IMR-90 (cell line): Measurements from ENCODE around the gene SHB. TPM values are rescaled to one million over a fixed set of nuclear protein-coding genes. Genes with fewer than 3 reads are reported as not detected.

Source experiments
- ATAC-seq: fragments of 200-7000 bp; cut with Tn5 transposase; 2 replicates; pipeline ENCODE4 v1.9.1; 2020; ENCODE audit warnings: low read depth, mild to moderate bottlenecking, moderate library complexity
- BruUV-seq: library from RNA; stranded (reverse); fragments of 400-500 nt; replicated peaks from 2 replicates; lab custom pipeline; 2021; lab: Mats Ljungman, UMichigan
- CTCF ChIA-PET: fragments of 300-600 bp; formaldehyde crosslinking; extraction: SDS; loops from one replicate; lab custom pipeline; 2021; ENCODE audit warnings: antibody characterized with exemption; lab: Yijun Ruan, JAX
- POLR2A ChIA-PET: fragments of 300-600 bp; sonication (Branson Sonifier 250); formaldehyde crosslinking; loops from one replicate; lab custom pipeline; 2022; ENCODE audit warnings: antibody characterized with exemption; ENCODE audit not compliant: unreplicated experiment; lab: Charles Lee
- DNase-seq: peaks from one replicate; pipeline ENCODE4 v3.0.0; 2013
- H2AFZ ChIP-seq: replicated peaks from 2 replicates; pipeline ENCODE3; 2013; ENCODE audit warnings: low read length, mild to moderate bottlenecking; ENCODE audit not compliant: poor library complexity
- H2AK5ac ChIP-seq: 2 replicates; pipeline ENCODE4 v1.6.1; 2013; ENCODE audit warnings: low read depth, low read length, inconsistent platforms
- H2AK9ac ChIP-seq: replicated peaks from 2 replicates; pipeline ENCODE3; 2013; ENCODE audit warnings: mild to moderate bottlenecking, low read depth, low read length, moderate library complexity; ENCODE audit not compliant: poor library complexity
- H2BK120ac ChIP-seq: 2 replicates; pipeline ENCODE4 v1.6.1; 2013; ENCODE audit warnings: low read depth, low read length, inconsistent platforms
- H2BK15ac ChIP-seq: 3 replicates; pipeline ENCODE4 v1.6.1; 2013; ENCODE audit warnings: low read depth, low read length, inconsistent platforms
- H2BK20ac ChIP-seq: 2 replicates; pipeline ENCODE4 v1.6.1; 2013; ENCODE audit warnings: low read depth, mild to moderate bottlenecking, inconsistent platforms, low read length, moderate library complexity
- H2BK5ac ChIP-seq: 2 replicates; pipeline ENCODE4 v1.6.1; 2013; ENCODE audit warnings: mild to moderate bottlenecking, low read depth, low read length, inconsistent platforms; ENCODE audit not compliant: poor library complexity, severe bottlenecking
- H3K14ac ChIP-seq: replicated peaks from 2 replicates; pipeline ENCODE4 v1.6.1; 2013; ENCODE audit warnings: low read depth, low read length, inconsistent platforms
- H3K18ac ChIP-seq: 2 replicates; pipeline ENCODE4 v1.6.1; 2013; ENCODE audit warnings: low read depth, low read length, control low read depth
- H3K23ac ChIP-seq: 2 replicates; pipeline ENCODE4 v1.6.1; 2013; ENCODE audit warnings: low read depth, low read length, inconsistent platforms
- H3K27ac ChIP-seq: 2 replicates; pipeline ENCODE4 v1.5.1; 2013; ENCODE audit warnings: mild to moderate bottlenecking, control low read depth, low read length; ENCODE audit not compliant: insufficient read depth
- H3K27me3 ChIP-seq: 2 replicates; pipeline ENCODE4 v1.6.1; 2013; ENCODE audit warnings: low read length; ENCODE audit not compliant: control insufficient read depth, insufficient read depth
- H3K36me3 ChIP-seq: 2 replicates; pipeline ENCODE4 v1.6.1; 2013; ENCODE audit warnings: low read length, mixed read lengths; ENCODE audit not compliant: control insufficient read depth, insufficient read depth
- H3K4ac ChIP-seq: 2 replicates; pipeline ENCODE4 v1.6.1; 2013; ENCODE audit warnings: low read depth, low read length, inconsistent platforms
- H3K4me1 ChIP-seq: 2 replicates; pipeline ENCODE4 v1.6.1; 2013; ENCODE audit warnings: low read length, mixed read lengths; ENCODE audit not compliant: control insufficient read depth, insufficient read depth
- H3K4me2 ChIP-seq: 2 replicates; pipeline ENCODE4 v1.6.1; 2013; ENCODE audit warnings: low read depth, mild to moderate bottlenecking, control low read depth, low read length, moderate library complexity
- H3K4me3 ChIP-seq: 2 replicates; pipeline ENCODE4 v1.5.1; 2013; ENCODE audit warnings: low read depth, mild to moderate bottlenecking, control low read depth, low read length, moderate library complexity; ENCODE audit not compliant: insufficient read depth
- H3K56ac ChIP-seq: 2 replicates; pipeline ENCODE4 v1.6.1; 2013; ENCODE audit warnings: low read length, inconsistent platforms; ENCODE audit not compliant: insufficient read depth; ENCODE audit errors: extremely low read depth
- H3K79me1 ChIP-seq, 2 experiments: 2 replicates each; pipeline ENCODE4 v1.6.1; 2013; ENCODE audit warnings: low read length in 2 of 2, inconsistent platforms in 1 of 2, low read depth in 1 of 2
- H3K9ac ChIP-seq: 2 replicates; pipeline ENCODE4 v1.6.1; 2013; ENCODE audit warnings: low read depth, low read length, control low read depth
- H3K9me1 ChIP-seq: 2 replicates; pipeline ENCODE4 v1.6.1; 2013; ENCODE audit warnings: low read length, inconsistent platforms; ENCODE audit not compliant: insufficient read depth
- H3K9me3 ChIP-seq: 2 replicates; pipeline ENCODE4 v1.6.1; 2013; ENCODE audit warnings: low read length; ENCODE audit not compliant: control insufficient read depth, insufficient read depth
- H4K20me1 ChIP-seq: 2 replicates; pipeline ENCODE4 v1.6.1; 2013; ENCODE audit warnings: low read length, inconsistent platforms; ENCODE audit not compliant: insufficient read depth
- H4K5ac ChIP-seq: 2 replicates; pipeline ENCODE4 v1.6.1; 2013; ENCODE audit warnings: mild to moderate bottlenecking, low read depth, low read length, control low read depth
- H4K8ac ChIP-seq, 2 experiments: 2 replicates each; pipeline ENCODE4 v1.6.1; 2013; ENCODE audit warnings: low read depth in 2 of 2, low read length in 2 of 2, control low read depth in 1 of 2, inconsistent platforms in 1 of 2
- H4K91ac ChIP-seq: 2 replicates; pipeline ENCODE4 v1.6.1; 2013; ENCODE audit warnings: low read depth, low read length, inconsistent platforms; ENCODE audit not compliant: insufficient read depth
- BHLHE40 ChIP-seq: fragments of 150-350 bp; IDR thresholded peaks from 2 replicates; pipeline ENCODE4 v1.6.1; 2016; ENCODE audit warnings: mild to moderate bottlenecking, low read depth, low read length
- CEBPB ChIP-seq: IDR thresholded peaks from 2 replicates; pipeline ENCODE4 v1.6.1; 2012; ENCODE audit warnings: low read depth, low read length, improper control_type of control experiment
- CHD1 ChIP-seq: IDR thresholded peaks from 2 replicates; pipeline ENCODE4 v1.6.1; 2012; ENCODE audit warnings: low read depth, low read length, improper control_type of control experiment
- CTCF ChIP-seq: conservative IDR thresholded peaks from 2 replicates; pipeline ENCODE4 v1.5.1; 2012; ENCODE audit warnings: mild to moderate bottlenecking, low read depth, low read length, improper control_type of control experiment
- FOS ChIP-seq: fragments of 150-350 bp; IDR thresholded peaks from 2 replicates; pipeline ENCODE4 v1.6.1; 2016; ENCODE audit warnings: low read depth, low read length
- MAZ ChIP-seq: IDR thresholded peaks from 2 replicates; pipeline ENCODE4 v1.6.1; 2012; ENCODE audit warnings: low read depth, mild to moderate bottlenecking, low read length, improper control_type of control experiment, moderate library complexity, borderline replicate concordance
- MXI1 ChIP-seq: IDR thresholded peaks from 2 replicates; pipeline ENCODE4 v1.6.1; 2012; ENCODE audit warnings: low read depth, mild to moderate bottlenecking, low read length, moderate library complexity, borderline replicate concordance
- NFE2L2 ChIP-seq: fragments of 150-350 bp; IDR thresholded peaks from 2 replicates; pipeline ENCODE4 v1.6.1; 2016; ENCODE audit warnings: low read depth, mild to moderate bottlenecking, low read length
- POLR2A ChIP-seq: IDR thresholded peaks from 2 replicates; pipeline ENCODE4 v1.6.1; 2012; ENCODE audit warnings: mild to moderate bottlenecking, low read depth, low read length
- RCOR1 ChIP-seq: IDR thresholded peaks from 2 replicates; pipeline ENCODE4 v1.6.1; 2012; ENCODE audit warnings: mild to moderate bottlenecking, low read length, improper control_type of control experiment; ENCODE audit not compliant: insufficient replicate concordance
- RFX5 ChIP-seq: IDR thresholded peaks from 2 replicates; pipeline ENCODE4 v1.8.0; 2012; ENCODE audit warnings: low read depth, mild to moderate bottlenecking, low read length, moderate library complexity
- USF2 ChIP-seq: fragments of 150-350 bp; IDR thresholded peaks from 2 replicates; pipeline ENCODE4 v1.6.1; 2017; ENCODE audit warnings: mild to moderate bottlenecking, antibody characterized with exemption, low read length, low read depth
- WGBS, 2 experiments: methylation state at CpG; one replicate each; pipeline versions ENCODE4 v1.1.5 to v1.1.7; 2013; ENCODE audit warnings: missing lambda C conversion rate in 2 of 2; ENCODE audit not compliant: insufficient read length in 1 of 2; ENCODE audit errors: extremely low coverage in 2 of 2; 5-methylcytosine and 5-hydroxymethylcytosine counted together
- dilution Hi-C: fragments of 300-500 bp; cut with HindIII; formaldehyde crosslinking; loops from one replicate; pipeline ENCODE4 v1.14.3; 2018; ENCODE audit warnings: low sequenced_read_pairs; ENCODE audit not compliant: unreplicated experiment
- in situ Hi-C: fragments of 300-500 bp; cut with MboI; formaldehyde crosslinking; loops from 3 replicates; pipeline ENCODE4 v1.14.3; 2019; ENCODE audit warnings: low sequenced_read_pairs, inconsistent platforms, mixed read lengths
- intact Hi-C: fragments of 100-400 bp; cut with micrococcal nuclease; formaldehyde crosslinking; loops from 2 replicates; pipeline ENCODE4 v1.10.0; 2022
- polyA plus RNA-seq, 3 experiments: library from polyadenylated mRNA; depleted of rRNA; stranded (reverse); fragments of >200 nt; gene quantifications; 2 replicates each; pipeline ENCODE4 v1.2.3, GENCODE V29; 2012; ENCODE audit warnings: low replicate concordance in 1 of 3
- total RNA-seq: library from RNA; depleted of rRNA; stranded (reverse); fragments of >200 nt; gene quantifications from 2 replicates; pipeline ENCODE4 v1.2.3, GENCODE V29; 2012

The SHB gene
- total and polyA plus RNA-seq, 2 of the 4 experiments (the other 2 are of a cell fraction): 6.1 to 20.4 TPM

- peak overlapping the region; percentile 94 for H2BK5ac ChIP-seq
- peak overlapping the region; percentile 97 for H2BK20ac ChIP-seq
- H4K8ac ChIP-seq: peak overlapping the region; percentile 44 to 91
- intact Hi-C loops: loop anchor here (5.0 kb wide), 2 partner anchors 83 to 113 kb away; partner anchors contain the start of gene SHB
- peak overlapping the region; percentile 56 for H4K5ac ChIP-seq
- CTCF ChIA-PET: no interaction called here
- H3K9ac ChIP-seq: peak overlapping the region; percentile 11; the same call in 1 of the 2 replicates
- H3K9me1 ChIP-seq: peaks cover 53% of the 10 kb centered on the region
- H3K4me2 ChIP-seq: peak overlapping the region; percentile 0
- peaks cover 13% of the 10 kb centered on the region for H4K20me1 ChIP-seq
- dilution Hi-C loops: no loop called here
- peaks cover 35 to 94% of the 10 kb centered on the region in 2 experiments; a peak in 3 of 4 replicates for H3K79me1 ChIP-seq
- H3K23ac ChIP-seq: peak overlapping the region; percentile 78; the same call in 1 of the 2 replicates
- H3K27ac ChIP-seq: peak overlapping the region; percentile 81
- no TSS peak for BruUV-seq
- H2AK5ac ChIP-seq: peak overlapping the region; percentile 94
- peak overlapping the region; percentile 93 for H4K91ac ChIP-seq
- H3K18ac ChIP-seq: peak overlapping the region; percentile 85
- H2BK120ac ChIP-seq: peak overlapping the region; percentile 92
- no peak for DNase-seq
- peak overlapping the region; percentile 74 for H3K56ac ChIP-seq
- H3K14ac ChIP-seq: peak overlapping the region; percentile 84
- H2AK9ac ChIP-seq: peak overlapping the region; percentile 90
- H3K4me1 ChIP-seq: peaks cover 26% of the 10 kb centered on the region
- TF ChIP-seq NFE2L2 (no peak), USF2 (no peak), BHLHE40 (no peak), CHD1 (0 out of 2 replicates have a peak, but pooled peaks have one; percentile 22), FOS (no peak), RFX5 (no peak), CEBPB (no peak), MAZ (no peak), RCOR1 (peak; percentile 4), POLR2A (no peak; the same call in 1 of the 2 replicates), MXI1 (no peak), CTCF (no peak)
- POLR2A ChIA-PET: no interaction called here
- H3K27me3 ChIP-seq: no peaks in the 10 kb centered on the region
- no peak overlapping the region for H3K4me3 ChIP-seq
- no peak for ATAC-seq
- H3K36me3 ChIP-seq: peaks cover 50% of the 10 kb centered on the region
- in situ Hi-C loops: no loop called here
- H2BK15ac ChIP-seq: peak overlapping the region; percentile 61; the same call in 2 of the 3 replicates
- peak overlapping the region; percentile 93 for H3K4ac ChIP-seq
- no CpG with 5 or more reads among the region's 3 CpGs for WGBS, 2 experiments
- peak overlapping the region; percentile 48 for H2AFZ ChIP-seq
- H3K9me3 ChIP-seq: no peaks in the 10 kb centered on the region
These were observed 114.4 kb downstream of the SHB start for GRCh38 chr9:37954581-37954981.
